K562 (cell line): ENCODE measurements around the gene TUFM. TPM values are rescaled to one million over a fixed set of nuclear protein-coding genes. Genes with fewer than 3 reads are reported as not detected.

Experiments used
- ATAC-seq: fragments of 200-7000 bp; cut with Tn5 transposase; 3 replicates; pipeline ENCODE4 v1.9.1; 2020; ENCODE audit warnings: moderate library complexity
- BruUV-seq: library from RNA; stranded (reverse); fragments of 400-500 nt; replicated peaks from 2 replicates; lab custom pipeline; 2021; lab: Mats Ljungman, UMichigan
- CTCF ChIA-PET: fragments of 300-600 bp; formaldehyde crosslinking; extraction: SDS; loops from one replicate; lab custom pipeline; 2021; ENCODE audit warnings: low intra/inter-chr PET ratio; lab: Yijun Ruan, JAX
- POLR2A ChIA-PET: fragments of 300-600, 350-650 bp; sonication (Branson Sonifier 250); formaldehyde crosslinking; extraction: SDS; loops from one replicate; lab custom pipeline; 2021; ENCODE audit warnings: antibody characterized with exemption, inconsistent platforms; lab: Yijun Ruan, JAX
- DNase-seq, 4 experiments: peaks; one replicate each; pipeline versions ENCODE4 v3.0.0 to v3.0.0-alpha.2; 2011 to 2018; ENCODE audit warnings: low spot score in 3 of 4, mixed read lengths in 3 of 4; ENCODE audit errors: extremely low read depth in 1 of 4
- FAIRE-seq: peaks from 2 replicates; lab custom pipeline; 2011; peaks lifted over from hg19 to GRCh38; lab: Jason Lieb, UNC
- H2AFZ ChIP-seq: 2 replicates; pipeline ENCODE4 v1.6.0; 2011; ENCODE audit warnings: low read depth, low read length, control low read depth, inconsistent platforms
- H3K27ac ChIP-seq: fragments of 200-600 bp; 3 replicates; pipeline ENCODE4 v1.8.0; 2011; ENCODE audit warnings: low read depth, mild to moderate bottlenecking, control low read depth, inconsistent platforms, low read length, moderate library complexity, mixed read lengths; ENCODE audit errors: extremely low read depth
- H3K27me3 ChIP-seq, 2 experiments: fragments of 300-600 bp in 1 of 2; 2 replicates in 1 of 2; 3 replicates in 1 of 2; pipeline versions ENCODE4 v1.6.0 to v1.8.0; 2011; ENCODE audit warnings: inconsistent platforms in 2 of 2, low read length in 2 of 2, mild to moderate bottlenecking in 1 of 2, mixed read lengths in 1 of 2, moderate library complexity in 1 of 2; ENCODE audit not compliant: control insufficient read depth in 2 of 2, insufficient read depth in 2 of 2
- H3K36me3 ChIP-seq: fragments of 300-600 bp; 3 replicates; pipeline ENCODE4 v1.8.0; 2011; ENCODE audit warnings: mild to moderate bottlenecking, low read length, inconsistent platforms; ENCODE audit not compliant: control insufficient read depth, insufficient read depth
- H3K4me1 ChIP-seq, 2 experiments: fragments of 200-600 bp in 1 of 2; replicated peaks in 1 of 2; 2 replicates in 1 of 2; 3 replicates in 1 of 2; pipeline versions ENCODE4 v1.5.1 to v1.8.0; 2011; ENCODE audit warnings: inconsistent platforms in 2 of 2, low read length in 2 of 2, mild to moderate bottlenecking in 1 of 2, mixed read lengths in 1 of 2, moderate library complexity in 1 of 2; ENCODE audit not compliant: control insufficient read depth in 2 of 2, insufficient read depth in 2 of 2
- H3K4me2 ChIP-seq: 2 replicates; pipeline ENCODE4 v1.6.1; 2011; ENCODE audit warnings: low read length, control low read depth, inconsistent platforms, mixed read lengths; ENCODE audit not compliant: insufficient read depth
- H3K4me3 ChIP-seq: fragments of 200-600 bp; sonication (generic), shearing (Covaris generic); 2 replicates; pipeline ENCODE4 v1.5.1; 2016; ENCODE audit warnings: control low read depth, inconsistent platforms
- H3K79me2 ChIP-seq: fragments of 200-600 bp; 3 replicates; pipeline ENCODE4 v1.8.0; 2011; ENCODE audit warnings: low read length, inconsistent platforms; ENCODE audit not compliant: control insufficient read depth, insufficient read depth
- H3K9ac ChIP-seq, 2 experiments: 2 replicates each; pipeline versions ENCODE4 v1.6.0 to v1.6.1; 2011; ENCODE audit warnings: low read depth in 2 of 2, low read length in 2 of 2, control low read depth in 1 of 2, inconsistent platforms in 1 of 2, mild to moderate bottlenecking in 1 of 2, mixed read lengths in 1 of 2; ENCODE audit not compliant: insufficient read depth in 1 of 2
- H3K9me1 ChIP-seq: one replicate; pipeline ENCODE4 v1.6.0; 2011; ENCODE audit warnings: inconsistent platforms, mild to moderate bottlenecking, low read length, moderate library complexity; ENCODE audit not compliant: control insufficient read depth, insufficient read depth
- H3K9me3 ChIP-seq: replicated peaks from 2 replicates; pipeline ENCODE4 v1.5.1; 2011; ENCODE audit warnings: low read depth, low read length, inconsistent platforms; ENCODE audit not compliant: control insufficient read depth, insufficient read depth
- H4K20me1 ChIP-seq: replicated peaks from 2 replicates; pipeline ENCODE4 v1.6.1; 2011; ENCODE audit warnings: low read length, inconsistent platforms, mixed read lengths; ENCODE audit not compliant: control insufficient read depth, insufficient read depth
- POLR2G ChIP-seq: fragments of 200-400 bp; formaldehyde crosslinking; IDR thresholded peaks from 2 replicates; pipeline ENCODE4 v1.6.1; 2017; ENCODE audit warnings: low read depth, mild to moderate bottlenecking, antibody characterized with exemption, low read length, moderate library complexity
- RBFOX2 ChIP-seq: fragments of 200-400 bp; formaldehyde crosslinking; IDR thresholded peaks from 2 replicates; pipeline ENCODE4 v1.6.1; 2017; ENCODE audit warnings: low read depth, mild to moderate bottlenecking, low read length, moderate library complexity
- RCOR1 ChIP-seq, 2 experiments: IDR thresholded peaks; 2 replicates each; pipeline ENCODE4 v1.6.1; 2012; ENCODE audit warnings: low read depth in 2 of 2, low read length in 2 of 2, borderline replicate concordance in 1 of 2, improper control_type of control experiment in 1 of 2
- WGBS: fragments of 100-300 bp; shearing (Covaris generic); methylation state at CpG from one replicate; pipeline ENCODE4 v1.1.6; 2016; ENCODE audit warnings: low coverage, mixed read lengths; ENCODE audit not compliant: insufficient coverage; ENCODE audit errors: missing lambda C conversion rate; 5-methylcytosine and 5-hydroxymethylcytosine counted together
- in situ Hi-C: fragments of 300-500 bp; cut with MboI; formaldehyde crosslinking; loops from 4 replicates; pipeline ENCODE4 v1.15.0; 2018; ENCODE audit warnings: inconsistent platforms, mixed read lengths
- intact Hi-C: fragments of 100-400 bp; cut with micrococcal nuclease; formaldehyde crosslinking; loops from 2 replicates; pipeline ENCODE4 v1.14.2; 2022
- polyA plus RNA-seq, 8 experiments: library from polyadenylated mRNA; depleted of rRNA in 4 of 8; stranded (reverse) in 5 of 8; unstranded in 3 of 8; fragments of >200 nt; fragmentation: Nextera tagmentation in 2 of 8; fragmentation: Illumina TruSeq in 1 of 8; extraction: Ambion mirVana in 2 of 8; extraction: Trizol in 1 of 8; gene quantifications; 2 replicates each; pipeline versions ENCODE4 v1.2.1 to v1.2.3, GENCODE V29; 2011 to 2014; ENCODE audit warnings: inconsistent platforms in 1 of 8, missing spikeins in 1 of 8
- total RNA-seq, 7 experiments: library from RNA; depleted of rRNA in 6 of 7; stranded (reverse); fragments of >200 nt in 6 of 7; fragmentation: Illumina TruSeq in 2 of 7; extraction: Trizol in 2 of 7; gene quantifications; 2 replicates each; pipeline versions ENCODE4 v1.2.1 to v1.2.3, GENCODE V29; 2011 to 2021; ENCODE audit warnings: low replicate concordance in 1 of 7

TUFM gene
- total and polyA plus RNA-seq, 9 of the 15 experiments (the other 6 are each of a cell fraction or from before 2014, with no cell fraction given) = 34.1 to 434 (median 256) TPM

DNA sequence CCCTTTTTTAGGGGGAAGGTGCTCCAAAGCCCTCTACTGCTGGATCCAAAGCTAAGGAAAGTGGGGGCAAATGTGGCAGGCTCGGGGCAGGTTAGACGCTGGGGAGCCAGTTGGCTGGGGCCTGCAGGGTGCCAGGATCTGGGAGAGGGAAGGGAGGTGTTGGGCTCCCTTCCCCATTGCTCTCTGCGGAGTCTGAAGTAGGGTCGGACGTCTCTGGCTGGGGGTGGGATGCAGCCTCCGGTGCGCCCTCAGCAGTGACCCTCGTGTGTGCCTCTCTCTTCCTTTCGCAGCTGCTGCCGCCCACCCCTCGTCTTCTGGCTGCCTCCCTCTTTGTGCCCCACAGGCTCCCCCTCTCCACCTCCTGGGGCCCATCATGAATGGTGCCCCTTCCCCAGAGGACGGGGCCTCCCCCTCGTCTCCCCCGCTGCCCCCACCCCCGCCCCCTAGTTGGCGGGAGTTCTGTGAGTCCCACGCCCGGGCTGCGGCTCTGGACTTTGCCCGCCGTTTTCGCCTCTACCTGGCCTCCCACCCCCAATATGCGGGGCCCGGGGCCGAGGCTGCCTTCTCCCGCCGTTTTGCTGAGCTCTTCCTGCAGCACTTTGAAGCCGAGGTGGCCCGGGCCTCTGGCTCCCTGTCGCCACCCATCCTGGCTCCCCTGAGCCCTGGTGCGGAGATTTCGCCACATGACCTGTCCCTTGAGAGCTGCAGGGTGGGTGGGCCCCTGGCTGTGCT lies 19.7 kb upstream of the TUFM start:
- Histone ChIP-seq H4K20me1 (peaks cover 9% of the 10 kb centered on the region; the same call in 1 of the 2 replicates), H3K9me1 (no peaks in the 10 kb centered on the region), H3K4me1 (peaks cover 14 to 30% of the 10 kb centered on the region in 2 experiments)
- WGBS = 81% methylated on average over 11 of the region's 32 CpGs
- TF ChIP-seq RCOR1 (IDR thresholded peaks at IDR 0.05; ENCODE audit: borderline replicate concordance in 1 of 2, low read depth in 2 of 2, low read length in 2 of 2) (no peak), RBFOX2 (0 out of 2 replicates have a peak, but pooled peaks have one; percentile 35), POLR2G (peak; percentile 52; the same call in 1 of the 2 replicates)
- TF ChIP-seq, all 486 proteins: peak for 2
- Histone ChIP-seq H3K4me3 (no peak overlapping the region), H3K79me2 (peaks cover 53% of the 10 kb centered on the region), H2AFZ (no peak overlapping the region), H3K36me3 (peaks cover 56% of the 10 kb centered on the region; the same call in 2 of the 3 replicates), H3K27me3 (no peaks in the 10 kb centered on the region), H3K9me3 (no peaks in the 10 kb centered on the region), H3K4me2 (no peak overlapping the region), H3K9ac (peak overlapping the region in 1 of 2 experiments; percentile 70; a peak in 2 of 4 replicates), H3K27ac (no peak overlapping the region)
- BruUV-seq = no TSS peak
- ATAC-seq = no peak
- ChIA-PET CTCF (no interaction called here), POLR2A (interaction anchor here (0.5 to 5.6 kb wide), 10 partner anchors 8 to 924 kb away, joined by 3 to 99 read pairs (median 4); partner anchors contain the start of genes ATXN2L, KIF22 and TUFM)
- no peak for DNase-seq
- intact Hi-C loops = no loop called here
- no peak for FAIRE-seq
- in situ Hi-C loops = no loop called here
